Loucy (cell line): ENCODE data around the gene RPTOR.

Experiments
- EZH2phosphoT487 ChIP-seq: fragments of 200-600 bp; IDR thresholded peaks from 2 replicates; pipeline ENCODE4 v1.6.1; 2018; ENCODE audit warnings: antibody characterized with exemption, mild to moderate bottlenecking, moderate library complexity, borderline replicate concordance
- TF ChIP-seq, protein P1 (sequence below): fragments of 200-600 bp; sonication (generic); conservative IDR thresholded peaks from 2 replicates; pipeline ENCODE4 v1.5.1; 2014; ENCODE audit warnings: mild to moderate bottlenecking, antibody characterized with exemption, low read length

DNA sequence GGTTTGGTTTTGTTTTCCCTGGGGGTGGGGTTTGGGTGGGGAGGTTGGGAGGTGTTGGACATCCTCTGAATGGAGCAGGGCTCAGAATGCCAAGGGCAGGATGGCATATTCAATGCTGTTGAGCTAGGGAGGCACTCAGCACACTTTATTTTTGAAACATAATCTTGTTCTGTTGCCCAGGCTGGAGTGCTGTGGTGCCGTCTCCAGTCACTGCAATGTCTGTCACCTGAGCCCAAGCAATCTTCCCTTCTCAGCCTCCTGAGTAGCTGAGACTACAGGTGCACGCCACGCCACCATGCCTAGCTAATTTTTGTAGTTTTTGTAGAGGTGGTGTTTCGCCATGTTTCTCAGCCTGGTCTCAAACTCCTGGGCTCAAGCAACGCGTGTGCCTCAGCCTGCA, 186.1 kb downstream of the RPTOR start:
- TF ChIP-seq, protein P1, sequence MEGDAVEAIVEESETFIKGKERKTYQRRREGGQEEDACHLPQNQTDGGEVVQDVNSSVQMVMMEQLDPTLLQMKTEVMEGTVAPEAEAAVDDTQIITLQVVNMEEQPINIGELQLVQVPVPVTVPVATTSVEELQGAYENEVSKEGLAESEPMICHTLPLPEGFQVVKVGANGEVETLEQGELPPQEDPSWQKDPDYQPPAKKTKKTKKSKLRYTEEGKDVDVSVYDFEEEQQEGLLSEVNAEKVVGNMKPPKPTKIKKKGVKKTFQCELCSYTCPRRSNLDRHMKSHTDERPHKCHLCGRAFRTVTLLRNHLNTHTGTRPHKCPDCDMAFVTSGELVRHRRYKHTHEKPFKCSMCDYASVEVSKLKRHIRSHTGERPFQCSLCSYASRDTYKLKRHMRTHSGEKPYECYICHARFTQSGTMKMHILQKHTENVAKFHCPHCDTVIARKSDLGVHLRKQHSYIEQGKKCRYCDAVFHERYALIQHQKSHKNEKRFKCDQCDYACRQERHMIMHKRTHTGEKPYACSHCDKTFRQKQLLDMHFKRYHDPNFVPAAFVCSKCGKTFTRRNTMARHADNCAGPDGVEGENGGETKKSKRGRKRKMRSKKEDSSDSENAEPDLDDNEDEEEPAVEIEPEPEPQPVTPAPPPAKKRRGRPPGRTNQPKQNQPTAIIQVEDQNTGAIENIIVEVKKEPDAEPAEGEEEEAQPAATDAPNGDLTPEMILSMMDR: no peak
- TF ChIP-seq EZH2phosphoT487: no peak
